ENCODE data around the gene MYO9B. TPM values are rescaled to one million over a fixed set of nuclear protein-coding genes. Genes with fewer than 3 reads are reported as not detected.

The MYO9B gene
- total RNA-seq, 1 donor from 2014 or later, result 15.5 TPM

DNA sequence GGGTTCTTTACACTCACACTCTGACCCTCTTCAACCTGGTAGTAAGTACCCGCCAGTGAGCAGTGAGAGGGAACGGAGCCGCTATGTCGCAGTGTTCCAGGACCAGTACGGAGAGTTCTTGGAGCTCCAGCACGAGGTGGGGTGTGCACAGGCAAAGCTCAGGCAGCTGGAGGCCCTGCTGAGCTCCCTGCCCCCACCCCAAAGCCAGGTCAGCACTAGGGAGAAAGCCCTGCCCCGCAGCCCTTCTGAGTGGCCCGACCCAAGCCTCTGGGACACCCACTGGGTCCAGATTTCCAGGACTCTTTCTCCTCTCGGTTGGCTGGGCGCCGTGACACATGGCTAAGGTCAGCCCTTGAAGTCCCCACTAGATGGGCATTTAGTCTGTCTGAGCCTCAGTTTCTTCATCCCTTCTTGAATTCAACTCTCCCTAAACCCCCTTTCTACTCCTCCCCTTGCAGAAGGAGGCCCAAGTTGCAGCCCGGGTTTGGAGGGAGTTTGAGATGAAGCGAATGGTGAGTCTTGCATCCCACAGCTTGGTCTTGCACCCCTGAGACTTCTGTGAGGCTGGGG, 152.3 kb downstream of the MYO9B start:
- TF ChIP-seq, protein P1, sequence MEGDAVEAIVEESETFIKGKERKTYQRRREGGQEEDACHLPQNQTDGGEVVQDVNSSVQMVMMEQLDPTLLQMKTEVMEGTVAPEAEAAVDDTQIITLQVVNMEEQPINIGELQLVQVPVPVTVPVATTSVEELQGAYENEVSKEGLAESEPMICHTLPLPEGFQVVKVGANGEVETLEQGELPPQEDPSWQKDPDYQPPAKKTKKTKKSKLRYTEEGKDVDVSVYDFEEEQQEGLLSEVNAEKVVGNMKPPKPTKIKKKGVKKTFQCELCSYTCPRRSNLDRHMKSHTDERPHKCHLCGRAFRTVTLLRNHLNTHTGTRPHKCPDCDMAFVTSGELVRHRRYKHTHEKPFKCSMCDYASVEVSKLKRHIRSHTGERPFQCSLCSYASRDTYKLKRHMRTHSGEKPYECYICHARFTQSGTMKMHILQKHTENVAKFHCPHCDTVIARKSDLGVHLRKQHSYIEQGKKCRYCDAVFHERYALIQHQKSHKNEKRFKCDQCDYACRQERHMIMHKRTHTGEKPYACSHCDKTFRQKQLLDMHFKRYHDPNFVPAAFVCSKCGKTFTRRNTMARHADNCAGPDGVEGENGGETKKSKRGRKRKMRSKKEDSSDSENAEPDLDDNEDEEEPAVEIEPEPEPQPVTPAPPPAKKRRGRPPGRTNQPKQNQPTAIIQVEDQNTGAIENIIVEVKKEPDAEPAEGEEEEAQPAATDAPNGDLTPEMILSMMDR (IDR thresholded peaks at IDR 0.05; ENCODE audit: insufficient read depth, low read length, severe bottlenecking), result no peak
- H3K4me3 ChIP-seq (ENCODE audit: low read depth, low read length), result no peak overlapping the region
- no peak for FAIRE-seq

GRCh38 chr19:17229890-17230289, 154.3 kb downstream of the MYO9B start:
- TF ChIP-seq, protein P1 (IDR thresholded peaks at IDR 0.05; ENCODE audit: insufficient read depth, low read length, severe bottlenecking), result no peak
- H3K4me3 ChIP-seq (ENCODE audit: low read depth, low read length), result no peak overlapping the region
- H3K36me3 ChIP-seq (ENCODE audit: control insufficient read depth, insufficient read depth, low read length), result peaks cover 14% of the 10 kb centered on the region
- no peak for FAIRE-seq
- H3K27me3 ChIP-seq (ENCODE audit: control insufficient read depth, insufficient read depth, low read length), result no peaks in the 10 kb centered on the region
- no peak for DNase-seq (ENCODE audit: low read depth)

More for the DNA sequence above, 152.3 kb downstream of the MYO9B start:
- Histone ChIP-seq H3K36me3 (ENCODE audit: control insufficient read depth, insufficient read depth, low read length) (peaks cover 10% of the 10 kb centered on the region), H3K27me3 (ENCODE audit: control insufficient read depth, insufficient read depth, low read length) (no peaks in the 10 kb centered on the region)
- no peak for DNase-seq (ENCODE audit: low read depth)

DNA sequence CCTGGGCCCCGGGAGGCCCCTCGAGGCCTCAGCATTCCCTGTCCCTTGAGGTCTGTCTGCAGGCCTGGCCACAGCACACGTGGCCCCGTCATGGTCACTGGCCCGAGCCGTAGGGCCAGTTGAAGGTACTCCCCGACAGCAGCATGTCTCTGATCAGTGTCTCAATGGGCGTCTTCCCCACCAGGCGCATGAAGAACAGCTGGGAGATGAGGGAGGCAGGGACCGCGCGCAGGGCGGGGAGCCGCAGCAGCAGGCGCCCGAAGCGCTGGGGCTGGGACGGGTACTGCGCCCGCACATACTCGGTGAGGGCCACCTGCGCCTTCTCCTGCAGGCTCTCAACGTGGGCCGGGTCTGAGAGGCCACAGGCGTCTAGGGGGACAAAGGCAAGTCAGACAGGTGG, 156.7 kb downstream of the MYO9B start:
- no peak overlapping the region for H3K4me3 ChIP-seq (ENCODE audit: low read depth, low read length)
- H3K36me3 ChIP-seq (ENCODE audit: control insufficient read depth, insufficient read depth, low read length), result peaks cover 16% of the 10 kb centered on the region
- H3K27me3 ChIP-seq (ENCODE audit: control insufficient read depth, insufficient read depth, low read length), result no peaks in the 10 kb centered on the region
- DNase-seq (ENCODE audit: low read depth) (no peak), FAIRE-seq (no peak)
- TF ChIP-seq, protein P1 (IDR thresholded peaks at IDR 0.05; ENCODE audit: insufficient read depth, low read length, severe bottlenecking), result no peak

GRCh38 chr19:17234911-17235299, 159.3 kb downstream of the MYO9B start:
- no peak for FAIRE-seq
- TF ChIP-seq, protein P1 (IDR thresholded peaks at IDR 0.05; ENCODE audit: insufficient read depth, low read length, severe bottlenecking), result no peak
- Histone ChIP-seq H3K27me3 (ENCODE audit: control insufficient read depth, insufficient read depth, low read length) (no peaks in the 10 kb centered on the region), H3K36me3 (ENCODE audit: control insufficient read depth, insufficient read depth, low read length) (peaks cover 20% of the 10 kb centered on the region), H3K4me3 (ENCODE audit: low read depth, low read length) (peak overlapping the region; percentile 51)
- DNase-seq (ENCODE audit: low read depth), result peak; percentile 44

DNA sequence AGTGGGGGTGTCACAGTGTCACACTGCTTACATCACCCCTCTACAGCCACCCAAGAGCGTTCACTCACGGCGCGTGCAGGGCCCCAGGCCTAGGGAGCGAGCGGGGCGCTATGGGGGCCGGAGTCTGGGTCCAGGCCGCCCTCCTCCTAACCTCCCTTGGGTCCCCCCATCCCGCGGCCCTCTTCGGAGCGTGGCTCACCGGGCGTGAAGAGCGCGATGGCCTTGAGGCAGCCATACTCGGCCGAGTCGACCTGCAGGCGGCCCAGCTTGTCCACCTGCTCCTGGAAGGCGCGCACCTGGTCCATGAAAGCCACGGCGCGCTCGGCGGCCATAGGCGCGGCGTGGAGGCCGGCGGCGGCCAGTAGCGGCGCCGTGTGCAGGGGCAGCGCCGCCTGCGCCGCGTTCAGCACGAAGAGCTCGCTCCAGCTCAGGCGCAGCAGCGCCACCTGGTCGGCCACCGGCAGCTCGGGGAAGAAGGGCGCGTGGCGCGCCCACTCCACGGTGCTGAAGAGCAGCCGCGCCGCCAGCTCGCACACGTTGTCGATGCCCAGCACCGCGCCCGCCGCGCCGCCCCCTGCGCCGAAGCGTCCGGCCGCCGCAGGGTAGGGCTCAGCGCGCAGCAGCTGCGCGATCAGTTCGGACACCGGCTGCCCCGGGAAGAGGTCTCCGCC, 159.9 kb downstream of the MYO9B start:
- peak; percentile 56 for DNase-seq (ENCODE audit: low read depth)
- peak overlapping the region; percentile 51 for H3K4me3 ChIP-seq (ENCODE audit: low read depth, low read length)
- peaks cover 23% of the 10 kb centered on the region for H3K36me3 ChIP-seq (ENCODE audit: control insufficient read depth, insufficient read depth, low read length)
- TF ChIP-seq, protein P1 (IDR thresholded peaks at IDR 0.05; ENCODE audit: insufficient read depth, low read length, severe bottlenecking), result peak; percentile 66
- no peaks in the 10 kb centered on the region for H3K27me3 ChIP-seq (ENCODE audit: control insufficient read depth, insufficient read depth, low read length)
- FAIRE-seq, result no peak
